HepG2 (cell line): ENCODE results near the gene PCNX1. TPM values are rescaled to one million over a fixed set of nuclear protein-coding genes. Genes with fewer than 3 reads are reported as not detected.

ENCODE experiments used
- ATAC-seq: fragments of 200-7000 bp; cut with Tn5 transposase; 3 replicates; pipeline ENCODE4 v1.9.1; 2020; ENCODE audit warnings: mild to moderate bottlenecking, moderate library complexity
- BruUV-seq: library from RNA; stranded (reverse); fragments of 400-500 nt; replicated peaks from 2 replicates; lab custom pipeline; 2021; lab: Mats Ljungman, UMichigan
- CTCF ChIA-PET: fragments of 300-600 bp; formaldehyde crosslinking; extraction: SDS; loops from one replicate; lab custom pipeline; 2021; ENCODE audit warnings: low total read pairs, inconsistent platforms, low intra/inter-chr PET ratio; lab: Yijun Ruan, JAX
- POLR2A ChIA-PET: fragments of 350-600 bp; sonication (Branson Sonifier 250); formaldehyde crosslinking; loops from one replicate; lab custom pipeline; 2020; ENCODE audit warnings: antibody characterized with exemption, inconsistent platforms; lab: Yijun Ruan, JAX
- DNase-seq: peaks from one replicate; pipeline ENCODE4 v3.0.0-alpha.2; 2015; ENCODE audit warnings: low spot score
- FAIRE-seq: peaks from 3 replicates; lab custom pipeline; 2011; peaks lifted over from hg19 to GRCh38; lab: Jason Lieb, UNC
- H2AFZ ChIP-seq: one replicate; pipeline ENCODE4 v1.6.1; 2011; ENCODE audit warnings: low read length, inconsistent platforms
- H3K27ac ChIP-seq: fragments of 300-600 bp; 3 replicates; pipeline ENCODE4 v1.8.0; 2011; ENCODE audit warnings: mixed run types, mild to moderate bottlenecking, mixed read lengths, low read length, inconsistent platforms; ENCODE audit not compliant: insufficient read depth; ENCODE audit errors: extremely low read length
- H3K27me3 ChIP-seq, 2 experiments: fragments of 200-600 bp in 1 of 2; 2 replicates in 1 of 2; 3 replicates in 1 of 2; pipeline versions ENCODE4 v1.6.0 to v1.8.0; 2011; ENCODE audit warnings: low read length in 2 of 2, mild to moderate bottlenecking in 2 of 2, moderate library complexity in 2 of 2, inconsistent platforms in 1 of 2; ENCODE audit not compliant: insufficient read depth in 2 of 2, control insufficient read depth in 1 of 2
- H3K36me3 ChIP-seq, 2 experiments: fragments of 200-600 bp in 1 of 2; replicated peaks in 1 of 2; 2 replicates in 1 of 2; 3 replicates in 1 of 2; pipeline versions ENCODE4 v1.5.1 to v1.8.0; 2011; ENCODE audit warnings: low read length in 2 of 2, inconsistent platforms in 1 of 2; ENCODE audit not compliant: insufficient read depth in 2 of 2, control insufficient read depth in 1 of 2
- H3K4me1 ChIP-seq: 2 replicates; pipeline ENCODE4 v1.5.1; 2012; ENCODE audit warnings: low read length, inconsistent platforms; ENCODE audit not compliant: insufficient read depth
- H3K4me2 ChIP-seq: 2 replicates; pipeline ENCODE4 v1.6.0; 2011; ENCODE audit warnings: low read depth, low read length, inconsistent platforms
- H3K4me3 ChIP-seq, 3 experiments: fragments of 200-600 bp in 1 of 3; sonication (generic), shearing (Covaris generic) in 1 of 3; replicated peaks in 1 of 3; 2 replicates each; pipeline ENCODE4 v1.5.1; 2011 to 2016; ENCODE audit warnings: low read length in 3 of 3, inconsistent platforms in 2 of 3, low read depth in 2 of 3, mild to moderate bottlenecking in 2 of 3, control low read depth in 1 of 3, mixed read lengths in 1 of 3; ENCODE audit not compliant: insufficient read depth in 1 of 3
- H3K79me2 ChIP-seq: one replicate; pipeline ENCODE4 v1.6.1; 2011; ENCODE audit warnings: low read length, inconsistent platforms; ENCODE audit not compliant: insufficient read depth
- H3K9ac ChIP-seq: 2 replicates; pipeline ENCODE4 v1.6.0; 2011; ENCODE audit warnings: mild to moderate bottlenecking, low read depth, low read length, inconsistent platforms; ENCODE audit not compliant: insufficient read depth
- H3K9me3 ChIP-seq: 2 replicates; pipeline ENCODE4 v1.5.1; 2012; ENCODE audit warnings: mild to moderate bottlenecking, low read length
- H4K20me1 ChIP-seq: 2 replicates; pipeline ENCODE4 v1.6.0; 2011; ENCODE audit warnings: inconsistent platforms, mild to moderate bottlenecking, low read length, moderate library complexity; ENCODE audit not compliant: insufficient read depth
- AGO1 ChIP-seq: fragments of 200-400 bp; formaldehyde crosslinking; IDR thresholded peaks from 2 replicates; pipeline ENCODE4 v1.6.1; 2017; ENCODE audit warnings: mild to moderate bottlenecking, low read depth, low read length, moderate library complexity; ENCODE audit not compliant: poor library complexity, severe bottlenecking
- REXO4 ChIP-seq: sonication (generic); formaldehyde crosslinking; IDR thresholded peaks from 2 replicates; pipeline ENCODE4 v1.8.0; 2022; ENCODE audit warnings: missing genetic modification reagents, mild to moderate bottlenecking, borderline replicate concordance
- ZNF317 ChIP-seq: sonication (generic); formaldehyde crosslinking; IDR thresholded peaks from 2 replicates; pipeline ENCODE4 v1.5.0; 2020; ENCODE audit warnings: mild to moderate bottlenecking, missing genetic modification reagents
- ZNF564 ChIP-seq: sonication (generic); formaldehyde crosslinking; IDR thresholded peaks from 2 replicates; pipeline ENCODE4 v1.8.1; 2023; ENCODE audit warnings: mild to moderate bottlenecking, missing genetic modification reagents
- ZNF850 ChIP-seq: sonication (generic); formaldehyde crosslinking; conservative IDR thresholded peaks from 2 replicates; pipeline ENCODE4 v1.9.0; 2021; ENCODE audit warnings: mild to moderate bottlenecking, missing genetic modification reagents
- WGBS: methylation state at CpG from one replicate; pipeline ENCODE4 v1.1.6; 2017; ENCODE audit warnings: low lambda C conversion rate; 5-methylcytosine and 5-hydroxymethylcytosine counted together
- in situ Hi-C: cut with HindIII; loops from 2 replicates; pipeline ENCODE4 v1.10.0; 2017; ENCODE audit warnings: low pct_unique_long_range_greater_than_20kb; ENCODE audit not compliant: extremely low pct_ligation_motif_present
- intact Hi-C: fragments of 100-400 bp; cut with micrococcal nuclease; formaldehyde crosslinking; loops from one replicate; pipeline ENCODE4 v1.10.0; 2022; ENCODE audit not compliant: unreplicated experiment
- polyA plus RNA-seq, 8 experiments: library from polyadenylated mRNA; depleted of rRNA in 3 of 8; stranded (reverse) in 7 of 8; unstranded in 1 of 8; fragments of >200 nt; fragmentation: Illumina TruSeq in 4 of 8; extraction: Trizol in 4 of 8; gene quantifications; 2 replicates each; pipeline versions ENCODE4 v1.2.1 to v1.2.3, GENCODE V29; 2011 to 2016; ENCODE audit warnings: low read depth in 4 of 8, missing spikeins in 1 of 8, mixed read lengths in 1 of 8; ENCODE audit not compliant: insufficient read depth in 1 of 8
- total RNA-seq, 5 experiments: library from RNA; depleted of rRNA; stranded (reverse); fragments of >200 nt; fragmentation: Illumina TruSeq; extraction: Trizol; gene quantifications; 2 replicates each; pipeline ENCODE4 v1.2.3, GENCODE V29; 2016; ENCODE audit warnings: low read depth in 1 of 5

Gene PCNX1
- total and polyA plus RNA-seq, 2 of the 13 experiments (the other 11 are each of a cell fraction or from before 2014, with no cell fraction given), result 24.9 to 30.3 TPM

GRCh38 chr14:71076462-71077092, 169.3 kb downstream of the PCNX1 start:
- no peak for DNase-seq
- no peak for FAIRE-seq
- in situ Hi-C loops, result no loop called here
- no peaks in the 10 kb centered on the region for H4K20me1 ChIP-seq
- no peak for ATAC-seq
- no peak overlapping the region for H3K9ac ChIP-seq
- ChIA-PET POLR2A (no interaction called here), CTCF (no interaction called here)
- no TSS peak for BruUV-seq
- 94% methylated on average over 1 of the region's 1 CpG for WGBS
- TF ChIP-seq ZNF850 (CRISPR knock-in tag) (no peak), REXO4 (no peak), AGO1 (no peak)
- TF ChIP-seq, all 625 proteins: peak for 0
- Histone ChIP-seq H3K27ac (no peak overlapping the region), H3K4me1 (no peaks in the 10 kb centered on the region), H3K36me3 (peaks cover 17 to 45% of the 10 kb centered on the region in 2 experiments), H3K27me3 (no peaks in the 10 kb centered on the region), H3K4me2 (no peak overlapping the region), H3K4me3 (no peak overlapping the region), H3K9me3 (no peaks in the 10 kb centered on the region), H3K79me2 (no peaks in the 10 kb centered on the region), H2AFZ (no peak overlapping the region)
- intact Hi-C loops, result no loop called here

- CTCF ChIA-PET, result no interaction called here
- no peak overlapping the region for H3K4me3 ChIP-seq
- no peak overlapping the region for H3K9ac ChIP-seq
- WGBS, result 97% methylated on average over 2 of the region's 2 CpGs
- in situ Hi-C loops (no loop called here), intact Hi-C loops (no loop called here)
- H3K4me2 ChIP-seq, result no peak overlapping the region
- ATAC-seq (no peak), DNase-seq (no peak), FAIRE-seq (no peak)
- peaks cover 16 to 37% of the 10 kb centered on the region in 2 experiments for H3K36me3 ChIP-seq
- BruUV-seq, result no TSS peak
- no peaks in the 10 kb centered on the region for H4K20me1 ChIP-seq
- POLR2A ChIA-PET, result no interaction called here
- H3K9me3 ChIP-seq, result no peaks in the 10 kb centered on the region
- no peaks in the 10 kb centered on the region for H3K4me1 ChIP-seq
- no peaks in the 10 kb centered on the region for H3K79me2 ChIP-seq
- no peak overlapping the region for H3K27ac ChIP-seq
- H3K27me3 ChIP-seq, result no peaks in the 10 kb centered on the region
- TF ChIP-seq ZNF317 (CRISPR knock-in tag) (peak; percentile 98), ZNF564 (no peak)
- TF ChIP-seq, all 625 proteins: peak for 1
- H2AFZ ChIP-seq, result no peak overlapping the region
Observed at GRCh38 chr14:71078500-71078899, 171.2 kb downstream of the PCNX1 start.
